Endothelial cell of umbilical vein (primary cell): Measurements from ENCODE around the gene ITSN2. TPM values are rescaled to one million over a fixed set of nuclear protein-coding genes. Genes with fewer than 3 reads are reported as not detected.
A peak's percentile ranks its signal among the peaks of the same experiment; 100 is the strongest.

ENCODE experiments used
- Bru-seq: library from RNA; stranded (reverse); fragments of 400-500 nt; gene quantifications from one replicate; lab custom pipeline; 2021; lab: Mats Ljungman, UMichigan
- BruChase-seq, 2 experiments: library from RNA; stranded (reverse); fragments of 400-500 nt; gene quantifications; one replicate each; lab custom pipeline; 2021; lab: Mats Ljungman, UMichigan
- BruUV-seq: library from RNA; stranded (reverse); fragments of 400-500 nt; replicated peaks from 2 replicates; lab custom pipeline; 2021; lab: Mats Ljungman, UMichigan
- CTCF ChIA-PET: fragments of 300-600, 350-600 bp; sonication (Branson Sonifier 250); formaldehyde crosslinking; loops from one replicate; lab custom pipeline; 2021; ENCODE audit warnings: antibody characterized with exemption, inconsistent platforms; lab: Charles Lee
- POLR2A ChIA-PET: fragments of 300-600, 350-600 bp; sonication (Branson Sonifier 250); formaldehyde crosslinking; loops from one replicate; lab custom pipeline; 2021; ENCODE audit warnings: antibody characterized with exemption, inconsistent platforms; lab: Charles Lee
- DNase-seq: peaks from one replicate; pipeline ENCODE4 v3.0.0-alpha.2; 2011; ENCODE audit warnings: low read depth, low spot score
- FAIRE-seq: peaks from 2 replicates; lab custom pipeline; 2011; peaks lifted over from hg19 to GRCh38; lab: Jason Lieb, UNC
- H2AFZ ChIP-seq: 2 replicates; pipeline ENCODE4 v1.6.0; 2012; ENCODE audit warnings: low read depth, low read length, control low read depth, inconsistent platforms
- H3K27ac ChIP-seq: 2 replicates; pipeline ENCODE4 v1.5.1; 2011; ENCODE audit warnings: low read depth, mild to moderate bottlenecking, control low read depth, low read length, moderate library complexity; ENCODE audit not compliant: insufficient read depth
- H3K27me3 ChIP-seq, 2 experiments: 2 replicates each; pipeline versions ENCODE4 v1.6.0 to v1.6.1; 2011; ENCODE audit warnings: low read length in 2 of 2, mixed read lengths in 1 of 2; ENCODE audit not compliant: control insufficient read depth in 2 of 2, insufficient read depth in 2 of 2
- H3K36me3 ChIP-seq, 2 experiments: 2 replicates in 1 of 2; 3 replicates in 1 of 2; pipeline ENCODE4 v1.5.1; 2011; ENCODE audit warnings: low read length in 2 of 2, mild to moderate bottlenecking in 1 of 2, moderate library complexity in 1 of 2; ENCODE audit not compliant: control insufficient read depth in 2 of 2, insufficient read depth in 2 of 2; ENCODE audit errors: extremely low read depth in 1 of 2
- H3K4me1 ChIP-seq: 3 replicates; pipeline ENCODE4 v1.5.1; 2011; ENCODE audit warnings: mild to moderate bottlenecking, low read length; ENCODE audit not compliant: control insufficient read depth, insufficient read depth; ENCODE audit errors: extremely low read depth
- H3K4me2 ChIP-seq: 2 replicates; pipeline ENCODE4 v1.6.1; 2011; ENCODE audit warnings: low read length, control low read depth, mixed read lengths; ENCODE audit not compliant: insufficient read depth
- H3K4me3 ChIP-seq, 3 experiments: fragments of 200-600 bp in 1 of 3; sonication (generic), shearing (Covaris generic) in 1 of 3; replicated peaks in 1 of 3; 2 replicates each; pipeline ENCODE4 v1.5.1; 2011 to 2016; ENCODE audit warnings: control low read depth in 3 of 3, low read length in 3 of 3, mild to moderate bottlenecking in 2 of 3, inconsistent platforms in 1 of 3, low read depth in 1 of 3, moderate library complexity in 1 of 3; ENCODE audit not compliant: insufficient read depth in 1 of 3
- H3K79me2 ChIP-seq: 2 replicates; pipeline ENCODE4 v1.6.0; 2012; ENCODE audit warnings: low read length, inconsistent platforms; ENCODE audit not compliant: control insufficient read depth, insufficient read depth
- H3K9ac ChIP-seq: replicated peaks from 2 replicates; pipeline ENCODE3; 2011; ENCODE audit warnings: low read length, control low read depth; ENCODE audit not compliant: insufficient read depth; ENCODE audit errors: extremely low read depth
- H3K9me1 ChIP-seq: replicated peaks from 3 replicates; pipeline ENCODE4 v1.6.0; 2011; ENCODE audit warnings: mild to moderate bottlenecking, low read length; ENCODE audit not compliant: control insufficient read depth, insufficient read depth; ENCODE audit errors: extremely low read depth
- H3K9me3 ChIP-seq: replicated peaks from 2 replicates; pipeline ENCODE4 v1.5.1; 2012; ENCODE audit warnings: low read length, inconsistent platforms; ENCODE audit not compliant: control insufficient read depth, insufficient read depth
- H4K20me1 ChIP-seq: replicated peaks from 2 replicates; pipeline ENCODE3; 2011; ENCODE audit warnings: mild to moderate bottlenecking, low read length; ENCODE audit not compliant: control insufficient read depth, insufficient read depth; ENCODE audit errors: extremely low read depth
- CTCF ChIP-seq, 2 donors: IDR thresholded peaks; 1 replicate in 1 of 2; 2 replicates in 1 of 2; pipeline ENCODE4 v1.5.1; 2011; ENCODE audit warnings: low read length in 2 of 2, mild to moderate bottlenecking in 2 of 2, moderate library complexity in 2 of 2, control low read depth in 1 of 2, inconsistent platforms in 1 of 2, low read depth in 1 of 2; ENCODE audit not compliant: insufficient read depth in 1 of 2; ENCODE audit errors: extremely low read depth in 1 of 2
- EZH2 ChIP-seq: IDR thresholded peaks from 2 replicates; pipeline ENCODE4 v1.6.1; 2012; ENCODE audit warnings: borderline replicate concordance, low read depth, mild to moderate bottlenecking, moderate library complexity, low read length, inconsistent platforms; ENCODE audit not compliant: severe bottlenecking
- FOS ChIP-seq: IDR thresholded peaks from 2 replicates; pipeline ENCODE4 v1.6.1; 2011; ENCODE audit warnings: mild to moderate bottlenecking, low read length, moderate library complexity, borderline replicate concordance; ENCODE audit not compliant: insufficient read depth
- GATA2 ChIP-seq: IDR thresholded peaks from 2 replicates; pipeline ENCODE4 v1.7.0; 2011; ENCODE audit warnings: low read depth, mild to moderate bottlenecking, moderate library complexity, mixed read lengths, low read length; ENCODE audit not compliant: insufficient read length, insufficient read depth
- JUN ChIP-seq: IDR thresholded peaks from 2 replicates; pipeline ENCODE4 v1.6.1; 2011; ENCODE audit warnings: borderline replicate concordance, low read depth; ENCODE audit not compliant: insufficient read length, insufficient read depth
- MAX ChIP-seq: IDR thresholded peaks from 2 replicates; pipeline ENCODE4 v1.6.1; 2011; ENCODE audit not compliant: insufficient read depth, insufficient read length
- MYC ChIP-seq: IDR thresholded peaks from one replicate; pipeline ENCODE4 v1.6.1; 2011; ENCODE audit warnings: mild to moderate bottlenecking, low read depth, low read length
- POLR2A ChIP-seq: IDR thresholded peaks from 2 replicates; pipeline ENCODE4 v1.6.1; 2012; ENCODE audit warnings: low read depth, mild to moderate bottlenecking, control low read depth, low read length
- POLR2AphosphoS5 ChIP-seq: IDR thresholded peaks from 2 replicates; pipeline ENCODE4 v1.6.1; 2012; ENCODE audit warnings: low read depth, mild to moderate bottlenecking, control low read depth, low read length, moderate library complexity; ENCODE audit not compliant: insufficient read depth
- dilution Hi-C: fragments of 300-500 bp; cut with MboI; formaldehyde crosslinking; loops from one replicate; pipeline ENCODE4 v1.15.0; 2019; ENCODE audit warnings: low sequenced_read_pairs; ENCODE audit not compliant: extremely low pct_ligation_motif_present
- intact Hi-C: fragments of 100-400 bp; cut with micrococcal nuclease; formaldehyde crosslinking; loops from one replicate; pipeline ENCODE4 v1.10.0; 2022
- long read RNA-seq: library from polyadenylated mRNA; stranded (forward); transcript quantifications from one replicate; pipeline ENCODE4 v2.0.0, GENCODE V29; 2021
- polyA minus RNA-seq, 3 experiments: library from RNA; depleted of rRNA, polyadenylated mRNA; stranded (reverse); fragments of >200 nt; gene quantifications; 1 replicate in 1 of 3; 2 replicates in 2 of 3; pipeline ENCODE4 v1.2.3, GENCODE V29; 2011
- polyA plus RNA-seq, 4 experiments: library from polyadenylated mRNA; depleted of rRNA in 3 of 4; stranded (reverse) in 3 of 4; unstranded in 1 of 4; fragments of >200 nt; gene quantifications; 2 replicates each; pipeline versions ENCODE4 v1.2.1 to v1.2.3, GENCODE V29; 2011 to 2012; ENCODE audit warnings: missing spikeins in 1 of 4
- total RNA-seq: library from RNA; stranded (reverse); gene quantifications from 2 replicates; pipeline ENCODE4 v1.2.3, GENCODE V29; 2021

ITSN2 gene
- total RNA-seq: 56.8 and 60.1 TPM in 2 replicates
- polyA plus RNA-seq: 29.2 and 30.5 TPM in 2 replicates
- 21.5 and 22.4 TPM in 2 replicates for polyA plus RNA-seq (2011; cell fraction: cytosol; rRNA removed)
- 110 and 118 TPM in 2 replicates for polyA plus RNA-seq (2011; cell fraction: nucleus; rRNA removed)
- 31.2 and 35.8 TPM in 2 replicates for polyA plus RNA-seq (2012)
- 80.1 and 100 TPM in 2 replicates for polyA minus RNA-seq
- polyA minus RNA-seq (2011; cell fraction: cytosol; rRNA and poly(A)+ RNA removed): 15.6 TPM
- 83.8 and 137 TPM in 2 replicates for polyA minus RNA-seq (2011; cell fraction: nucleus; rRNA and poly(A)+ RNA removed)
- Bru-seq, nascent RNA: percentile 87 among the genes with signal in this experiment
- percentile 82 among the genes with signal in this experiment for BruChase-seq, experiment 1, labeled RNA remaining after a 6-hour chase
- percentile 86 among the genes with signal in this experiment for BruChase-seq, experiment 2, labeled RNA remaining after a 2-hour chase
- long read RNA-seq, partial matches to known transcripts: 10 of 22 reads
- long read RNA-seq, other reads (novel, unspliced or antisense): 12 of 22 reads

GRCh38 chr2:24360050-24360962, at the start of gene ITSN2:
Gene ITSN2 (minus strand): TSS chr2:24360536. CDS start chr2:24328082, 32,454 bp downstream.
- TSS peak; percentile 65 for BruUV-seq
- CTCF ChIA-PET: interaction anchor here (0.6 to 1.9 kb wide), 2 partner anchors 9 to 16 kb away, joined by 3 to 6 read pairs; no protein-coding TSS in a partner anchor
- intact Hi-C loops (loop anchor here (10.0 kb wide), 1 partner anchor 436 kb away; the partner anchor contains the start of gene ATAD2B), dilution Hi-C loops (no loop called here)
- peak within 1 kb of the TSS; percentile 93 for H3K9ac ChIP-seq
- FAIRE-seq: peak; percentile 64
- H3K36me3 ChIP-seq: no peaks in the 10 kb centered on the region
- DNase-seq: peak; percentile 78
- no peaks in the 10 kb centered on the region for H3K27me3 ChIP-seq
- peak within 1 kb of the TSS; percentile 81 to 97 (median 90) for H3K4me3 ChIP-seq
- peak; percentile 87 for TF ChIP-seq POLR2AphosphoS5
- no peak for TF ChIP-seq MYC
- peak; percentile 86 for TF ChIP-seq POLR2A
- no peaks in the 10 kb centered on the region for H3K9me1 ChIP-seq
- H3K9me3 ChIP-seq: no peaks in the 10 kb centered on the region
- H3K27ac ChIP-seq: peak within 1 kb of the TSS; percentile 79
- POLR2A ChIA-PET: no interaction called here
- peaks cover 2% of the 10 kb centered on the region for H4K20me1 ChIP-seq
- peak within 1 kb of the TSS; percentile 85 for H2AFZ ChIP-seq
- H3K4me2 ChIP-seq: peak within 1 kb of the TSS; percentile 94
- peaks cover 24% of the 10 kb centered on the region for H3K4me1 ChIP-seq
- H3K79me2 ChIP-seq: peaks cover 36% of the 10 kb centered on the region

- ChIA-PET POLR2A (no interaction called here), CTCF (interaction anchor here (0.6 to 7.5 kb wide), 15 partner anchors 9 to 816 kb away, joined by 3 to 198 read pairs (median 8); no protein-coding TSS in a partner anchor)
- no peaks in the 10 kb centered on the region for H3K9me1 ChIP-seq
- no peak overlapping the region for H3K4me3 ChIP-seq
- no peak overlapping the region for H3K27ac ChIP-seq
- no peaks in the 10 kb centered on the region for H4K20me1 ChIP-seq
- H3K9me3 ChIP-seq: no peaks in the 10 kb centered on the region
- no peaks in the 10 kb centered on the region for H3K4me1 ChIP-seq
- no peaks in the 10 kb centered on the region for H3K36me3 ChIP-seq
- intact Hi-C loops: no loop called here
- dilution Hi-C loops: no loop called here
- H3K79me2 ChIP-seq: no peaks in the 10 kb centered on the region
- peaks cover 0 to 2% of the 10 kb centered on the region in 2 experiments for H3K27me3 ChIP-seq
- FAIRE-seq: no peak
- BruUV-seq: no TSS peak
- no peak for DNase-seq
- H3K9ac ChIP-seq: no peak overlapping the region
- H2AFZ ChIP-seq: no peak overlapping the region
- H3K4me2 ChIP-seq: no peak overlapping the region
- TF ChIP-seq MAX (no peak), CTCF (IDR thresholded peaks at IDR 0.05; ENCODE audit: extremely low read depth in 1 of 2, insufficient read depth in 1 of 2, low read depth in 1 of 2, low read length in 2 of 2) (no peak), EZH2 (no peak), GATA2 (no peak), MYC (no peak), FOS (no peak), POLR2A (no peak), POLR2AphosphoS5 (no peak), JUN (no peak)
Measured at GRCh38 chr2:24409171-24409570, 48.8 kb upstream of the ITSN2 start.
